Measurements from ENCODE around the gene RRP1. TPM values are rescaled to one million over a fixed set of nuclear protein-coding genes. Genes with fewer than 3 reads are reported as not detected.

Gene RRP1
- total RNA-seq, 2 donors from 2014 or later, result 5.7 to 10.0 TPM

- no peak overlapping the region for H3K4me3 ChIP-seq
- TF ChIP-seq, protein P1, sequence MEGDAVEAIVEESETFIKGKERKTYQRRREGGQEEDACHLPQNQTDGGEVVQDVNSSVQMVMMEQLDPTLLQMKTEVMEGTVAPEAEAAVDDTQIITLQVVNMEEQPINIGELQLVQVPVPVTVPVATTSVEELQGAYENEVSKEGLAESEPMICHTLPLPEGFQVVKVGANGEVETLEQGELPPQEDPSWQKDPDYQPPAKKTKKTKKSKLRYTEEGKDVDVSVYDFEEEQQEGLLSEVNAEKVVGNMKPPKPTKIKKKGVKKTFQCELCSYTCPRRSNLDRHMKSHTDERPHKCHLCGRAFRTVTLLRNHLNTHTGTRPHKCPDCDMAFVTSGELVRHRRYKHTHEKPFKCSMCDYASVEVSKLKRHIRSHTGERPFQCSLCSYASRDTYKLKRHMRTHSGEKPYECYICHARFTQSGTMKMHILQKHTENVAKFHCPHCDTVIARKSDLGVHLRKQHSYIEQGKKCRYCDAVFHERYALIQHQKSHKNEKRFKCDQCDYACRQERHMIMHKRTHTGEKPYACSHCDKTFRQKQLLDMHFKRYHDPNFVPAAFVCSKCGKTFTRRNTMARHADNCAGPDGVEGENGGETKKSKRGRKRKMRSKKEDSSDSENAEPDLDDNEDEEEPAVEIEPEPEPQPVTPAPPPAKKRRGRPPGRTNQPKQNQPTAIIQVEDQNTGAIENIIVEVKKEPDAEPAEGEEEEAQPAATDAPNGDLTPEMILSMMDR (IDR thresholded peaks at IDR 0.05), result no peak
- H3K27me3 ChIP-seq, result no peaks in the 10 kb centered on the region
- no peak for DNase-seq (ENCODE audit: low spot score)
- H3K9me3 ChIP-seq, result no peaks in the 10 kb centered on the region
- no peak overlapping the region for H3K27ac ChIP-seq
- H3K36me3 ChIP-seq, result peaks cover 56% of the 10 kb centered on the region
- H3K4me1 ChIP-seq, result peaks cover 0 to 4% of the 10 kb centered on the region in 2 donors
Measured at GRCh38 chr21:43743947-43744346, 45.4 kb upstream of the RRP1 start.

GRCh38 chr21:43744725-43745124, 44.7 kb upstream of the RRP1 start:
- no peaks in the 10 kb centered on the region for H3K27me3 ChIP-seq
- TF ChIP-seq, protein P1 (IDR thresholded peaks at IDR 0.05), result no peak
- DNase-seq (ENCODE audit: low spot score), result no peak
- peaks cover 0 to 4% of the 10 kb centered on the region in 2 donors for H3K4me1 ChIP-seq
- H3K36me3 ChIP-seq, result peaks cover 64% of the 10 kb centered on the region
- no peaks in the 10 kb centered on the region for H3K9me3 ChIP-seq
- H3K27ac ChIP-seq, result no peak overlapping the region
- no peak overlapping the region for H3K4me3 ChIP-seq

GRCh38 chr21:43745772-43746517, 43.4 kb upstream of the RRP1 start:
- Histone ChIP-seq H3K4me3 (no peak overlapping the region), H3K4me1 (no peaks in the 10 kb centered on the region), H3K36me3 (peaks cover 73% of the 10 kb centered on the region), H3K27me3 (no peaks in the 10 kb centered on the region), H3K9me3 (no peaks in the 10 kb centered on the region), H3K27ac (no peak overlapping the region)
- TF ChIP-seq, protein P1 (IDR thresholded peaks at IDR 0.05), result no peak
- DNase-seq (ENCODE audit: low spot score), result no peak

DNA sequence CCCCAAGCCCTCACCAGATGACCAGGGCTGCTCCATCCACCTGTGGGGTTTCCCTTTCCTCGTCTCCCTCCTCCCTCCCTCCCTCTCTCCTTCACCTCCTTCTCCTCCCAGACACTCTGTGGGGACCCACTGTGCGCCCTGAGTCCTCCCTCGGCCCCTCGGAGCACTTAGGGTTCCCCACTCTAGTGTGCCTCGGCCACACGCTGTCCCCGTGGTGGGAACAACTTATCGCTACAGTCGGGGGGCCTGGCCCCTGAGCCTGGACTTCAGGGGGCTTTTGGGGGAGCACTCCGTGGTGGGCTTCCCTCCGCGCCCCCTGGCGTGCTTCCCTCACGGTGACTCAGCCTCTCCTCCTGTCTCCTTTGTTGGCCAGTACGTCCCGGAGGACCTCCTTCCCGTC, 40.8 kb upstream of the RRP1 start:
- Histone ChIP-seq H3K27ac (no peak overlapping the region), H3K4me1 (no peaks in the 10 kb centered on the region), H3K27me3 (no peaks in the 10 kb centered on the region), H3K9me3 (no peaks in the 10 kb centered on the region), H3K36me3 (peaks cover 91% of the 10 kb centered on the region), H3K4me3 (no peak overlapping the region)
- TF ChIP-seq, protein P1 (IDR thresholded peaks at IDR 0.05), result no peak
- no peak for DNase-seq (ENCODE audit: low spot score)

GRCh38 chr21:43749651-43750262, 39.6 kb upstream of the RRP1 start:
- DNase-seq (ENCODE audit: low spot score), result no peak
- H3K9me3 ChIP-seq, result no peaks in the 10 kb centered on the region
- peaks cover 90% of the 10 kb centered on the region for H3K36me3 ChIP-seq

More at GRCh38 chr21:43749651-43750262, 39.6 kb upstream of the RRP1 start:
- no peaks in the 10 kb centered on the region for H3K27me3 ChIP-seq
- H3K4me3 ChIP-seq, result no peak overlapping the region
- TF ChIP-seq, protein P1 (IDR thresholded peaks at IDR 0.05), result no peak
- H3K4me1 ChIP-seq, result no peaks in the 10 kb centered on the region
- no peak overlapping the region for H3K27ac ChIP-seq
